Parathyroid adenoma (tissue), 2 donors: ENCODE data around the gene PIK3AP1.

ENCODE experiments used
- H2AFZ ChIP-seq: fragments of 300-600 bp; sonication (generic); one replicate; pipeline ENCODE4 v1.7.0; 2017; ENCODE audit warnings: antibody characterized with exemption, mild to moderate bottlenecking
- H3K27ac ChIP-seq: fragments of 300-600 bp; sonication (generic); one replicate; pipeline ENCODE4 v1.7.0; 2017
- H3K27me3 ChIP-seq: fragments of 300-600 bp; sonication (generic); one replicate; pipeline ENCODE4 v1.7.0; 2017; ENCODE audit warnings: low read length; ENCODE audit not compliant: control insufficient read depth, insufficient read depth
- H3K36me3 ChIP-seq: fragments of 300-600 bp; sonication (generic); one replicate; pipeline ENCODE4 v1.7.0; 2017; ENCODE audit warnings: low read length; ENCODE audit not compliant: control insufficient read depth, insufficient read depth
- H3K4me1 ChIP-seq: fragments of 300-600 bp; sonication (generic); one replicate; pipeline ENCODE4 v1.7.0; 2017; ENCODE audit warnings: control low read depth
- H3K4me2 ChIP-seq: fragments of 300-600 bp; sonication (generic); one replicate; pipeline ENCODE4 v1.7.0; 2017; ENCODE audit warnings: low read length
- H3K4me3 ChIP-seq: fragments of 300-600 bp; sonication (generic); one replicate; pipeline ENCODE4 v1.7.0; 2017; ENCODE audit warnings: low read depth, low read length
- H3K79me2 ChIP-seq: fragments of 300-600 bp; sonication (generic); one replicate; pipeline ENCODE4 v1.7.0; 2017; ENCODE audit warnings: control low read depth
- H3K9ac ChIP-seq: fragments of 300-600 bp; sonication (generic); one replicate; pipeline ENCODE4 v1.7.0; 2017; ENCODE audit warnings: mild to moderate bottlenecking
- H3K9me3 ChIP-seq: fragments of 300-600 bp; sonication (generic); one replicate; pipeline ENCODE4 v1.7.0; 2017; ENCODE audit warnings: low read length; ENCODE audit not compliant: control insufficient read depth
- TF ChIP-seq, protein P1 (sequence below): fragments of 300-600 bp; sonication (generic); IDR thresholded peaks from one replicate; pipeline ENCODE4 v1.7.0; 2017; ENCODE audit warnings: antibody characterized with exemption, mild to moderate bottlenecking
- donor health status: primary hyperparathyroidism.

PIK3AP1 gene

GRCh38 chr10:96656839-96657238 lies 63.5 kb downstream of the PIK3AP1 start:
- H2AFZ ChIP-seq = no peak overlapping the region
- no peaks in the 10 kb centered on the region for H3K36me3 ChIP-seq
- no peak overlapping the region for H3K9ac ChIP-seq
- no peaks in the 10 kb centered on the region for H3K9me3 ChIP-seq
- H3K4me1 ChIP-seq = no peaks in the 10 kb centered on the region
- no peak overlapping the region for H3K4me3 ChIP-seq
- H3K4me2 ChIP-seq = no peak overlapping the region
- H3K79me2 ChIP-seq = no peaks in the 10 kb centered on the region
- no peak overlapping the region for H3K27ac ChIP-seq
- TF ChIP-seq, protein P1, sequence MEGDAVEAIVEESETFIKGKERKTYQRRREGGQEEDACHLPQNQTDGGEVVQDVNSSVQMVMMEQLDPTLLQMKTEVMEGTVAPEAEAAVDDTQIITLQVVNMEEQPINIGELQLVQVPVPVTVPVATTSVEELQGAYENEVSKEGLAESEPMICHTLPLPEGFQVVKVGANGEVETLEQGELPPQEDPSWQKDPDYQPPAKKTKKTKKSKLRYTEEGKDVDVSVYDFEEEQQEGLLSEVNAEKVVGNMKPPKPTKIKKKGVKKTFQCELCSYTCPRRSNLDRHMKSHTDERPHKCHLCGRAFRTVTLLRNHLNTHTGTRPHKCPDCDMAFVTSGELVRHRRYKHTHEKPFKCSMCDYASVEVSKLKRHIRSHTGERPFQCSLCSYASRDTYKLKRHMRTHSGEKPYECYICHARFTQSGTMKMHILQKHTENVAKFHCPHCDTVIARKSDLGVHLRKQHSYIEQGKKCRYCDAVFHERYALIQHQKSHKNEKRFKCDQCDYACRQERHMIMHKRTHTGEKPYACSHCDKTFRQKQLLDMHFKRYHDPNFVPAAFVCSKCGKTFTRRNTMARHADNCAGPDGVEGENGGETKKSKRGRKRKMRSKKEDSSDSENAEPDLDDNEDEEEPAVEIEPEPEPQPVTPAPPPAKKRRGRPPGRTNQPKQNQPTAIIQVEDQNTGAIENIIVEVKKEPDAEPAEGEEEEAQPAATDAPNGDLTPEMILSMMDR = no peak
- H3K27me3 ChIP-seq = no peaks in the 10 kb centered on the region

GRCh38 chr10:96656198-96656577 lies 64.1 kb downstream of the PIK3AP1 start:
- TF ChIP-seq, protein P1 = no peak
- Histone ChIP-seq H3K9me3 (no peaks in the 10 kb centered on the region), H3K4me3 (no peak overlapping the region)

GRCh38 chr10:96655461-96656197 lies 64.7 kb downstream of the PIK3AP1 start:
- no peaks in the 10 kb centered on the region for H3K36me3 ChIP-seq
- H3K27ac ChIP-seq = no peak overlapping the region
- H3K79me2 ChIP-seq = no peaks in the 10 kb centered on the region
- H3K4me3 ChIP-seq = no peak overlapping the region
- no peaks in the 10 kb centered on the region for H3K4me1 ChIP-seq
- no peaks in the 10 kb centered on the region for H3K27me3 ChIP-seq
- H3K9ac ChIP-seq = no peak overlapping the region
- H2AFZ ChIP-seq = no peak overlapping the region
- no peak overlapping the region for H3K4me2 ChIP-seq
- H3K9me3 ChIP-seq = no peaks in the 10 kb centered on the region
- TF ChIP-seq, protein P1 = no peak

More at GRCh38 chr10:96656198-96656577, 64.1 kb downstream of the PIK3AP1 start:
- no peak overlapping the region for H2AFZ ChIP-seq
- no peak overlapping the region for H3K27ac ChIP-seq
- H3K4me1 ChIP-seq = no peaks in the 10 kb centered on the region
- no peak overlapping the region for H3K9ac ChIP-seq
- no peaks in the 10 kb centered on the region for H3K36me3 ChIP-seq
- H3K27me3 ChIP-seq = no peaks in the 10 kb centered on the region
- H3K79me2 ChIP-seq = no peaks in the 10 kb centered on the region
- no peak overlapping the region for H3K4me2 ChIP-seq

DNA sequence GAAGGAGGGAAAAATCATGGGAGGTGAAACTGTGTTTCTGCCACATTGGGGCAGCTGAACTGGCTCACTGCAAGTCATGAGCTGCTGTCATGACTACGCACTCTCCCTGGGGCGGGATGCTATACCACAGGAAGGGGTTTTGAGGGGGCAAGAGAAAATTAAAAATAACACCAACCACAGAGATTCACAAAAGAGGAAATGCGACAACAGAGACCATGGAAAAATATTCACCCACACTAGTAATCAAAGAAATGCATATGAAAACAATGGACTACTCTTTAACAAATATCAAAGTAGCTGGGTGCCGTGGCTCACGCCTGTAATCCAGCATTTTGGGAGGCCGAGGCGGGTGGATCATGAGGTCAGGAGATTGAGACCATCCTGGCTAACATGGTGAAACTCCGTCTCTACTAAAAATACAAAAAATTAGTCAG lies 68.3 kb downstream of the PIK3AP1 start:
- H3K36me3 ChIP-seq = no peaks in the 10 kb centered on the region
- TF ChIP-seq, protein P1 = no peak

GRCh38 chr10:96650958-96651357 lies 69.4 kb downstream of the PIK3AP1 start:
- TF ChIP-seq, protein P1 = no peak
- H3K79me2 ChIP-seq = no peaks in the 10 kb centered on the region

More for the DNA sequence above, 68.3 kb downstream of the PIK3AP1 start:
- Histone ChIP-seq H3K4me2 (no peak overlapping the region), H3K27me3 (no peaks in the 10 kb centered on the region), H2AFZ (no peak overlapping the region), H3K9ac (no peak overlapping the region), H3K9me3 (no peaks in the 10 kb centered on the region), H3K27ac (no peak overlapping the region), H3K4me1 (no peaks in the 10 kb centered on the region), H3K4me3 (no peak overlapping the region), H3K79me2 (no peaks in the 10 kb centered on the region)

More at GRCh38 chr10:96650958-96651357, 69.4 kb downstream of the PIK3AP1 start:
- Histone ChIP-seq H3K4me3 (no peak overlapping the region), H3K27me3 (no peaks in the 10 kb centered on the region), H2AFZ (no peak overlapping the region), H3K27ac (no peak overlapping the region), H3K4me2 (no peak overlapping the region), H3K9me3 (no peaks in the 10 kb centered on the region), H3K4me1 (no peaks in the 10 kb centered on the region), H3K36me3 (no peaks in the 10 kb centered on the region), H3K9ac (no peak overlapping the region)
